ENCODE measurements around the gene OR5P2.
A peak's percentile ranks its signal among the peaks of the same experiment; 100 is the strongest.
"Not testable (repeated sequence)": the region's sequence is repeated elsewhere in the genome, so short reads cannot be mapped to it uniquely, and the experiment has no call there.

OR5P2 gene

DNA sequence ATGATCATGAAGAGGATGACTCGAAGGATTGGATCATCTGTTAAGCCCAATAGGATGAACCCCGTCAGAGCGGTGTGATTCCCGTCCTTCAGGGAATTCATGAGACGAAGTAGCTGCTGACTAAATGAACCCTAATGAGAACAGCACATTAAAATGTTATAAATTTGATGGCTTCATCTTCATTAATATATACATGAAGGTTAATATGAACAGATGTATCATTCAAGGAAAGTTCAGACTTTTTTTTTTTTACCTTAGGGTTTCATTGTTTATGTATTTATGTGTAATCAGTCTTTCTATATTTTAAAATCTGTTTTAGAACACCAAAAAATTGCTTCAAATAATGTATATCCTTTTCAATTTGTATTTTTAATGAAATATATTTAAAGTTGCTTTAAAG lies at the start of gene OR5P2:
Gene OR5P2 (minus strand): TSS at position 101 of the 400 bp plus-strand sequence. CDS start 0 bp downstream, at position 101.
- DNase-seq (ENCODE audit: low spot score) = no peak

GRCh38 chr11:7846003-7846402 lies 49.3 kb upstream of the OR5P2 start:
- DNase-seq (ENCODE audit: low spot score) = no peak

GRCh38 chr11:7844986-7845385 lies 48.2 kb upstream of the OR5P2 start:
- DNase-seq (ENCODE audit: low spot score) = no peak

DNA sequence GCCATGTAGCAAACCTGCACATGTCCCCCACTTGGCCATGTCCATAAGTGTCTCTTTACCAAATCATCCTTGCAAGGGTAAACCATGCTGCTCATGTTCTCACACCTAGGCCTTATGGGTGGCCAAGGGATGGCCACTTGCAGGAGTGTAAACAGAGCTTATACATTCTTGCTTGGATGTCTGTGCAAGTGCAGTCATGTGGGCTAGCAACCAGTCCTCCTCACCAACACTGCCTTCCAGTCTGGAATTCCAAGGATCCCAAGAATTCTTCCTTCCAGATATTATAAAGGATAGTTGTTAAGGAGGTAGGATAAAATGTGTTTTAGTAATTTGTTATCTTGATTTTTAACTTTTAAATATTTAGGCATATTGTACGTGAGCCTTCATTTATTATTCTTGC lies 47.8 kb upstream of the OR5P2 start:
- no peak for DNase-seq (ENCODE audit: low spot score)

DNA sequence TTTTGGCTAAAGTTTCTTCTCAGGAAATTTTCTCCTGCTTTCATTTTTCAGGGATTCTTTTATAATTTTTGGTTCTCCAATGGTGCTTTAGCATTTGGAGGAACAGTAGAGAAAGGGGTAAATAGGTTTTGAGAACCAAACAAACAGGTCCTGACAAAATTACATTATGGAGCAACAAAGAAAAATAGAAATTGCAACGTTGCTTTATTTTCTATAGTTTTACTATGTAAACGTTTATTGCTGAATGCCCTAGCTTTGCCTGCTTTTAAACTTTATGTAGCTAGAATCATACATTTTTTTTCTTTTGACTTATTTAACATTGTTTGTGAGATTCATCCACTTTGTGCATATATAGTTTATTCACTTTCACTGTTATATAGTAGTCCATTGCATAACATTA lies 43.8 kb upstream of the OR5P2 start:
- DNase-seq (ENCODE audit: low spot score) = no peak

- no peak for DNase-seq (ENCODE audit: low spot score)
Observed at GRCh38 chr11:7833527-7833926, 36.8 kb upstream of the OR5P2 start.

GRCh38 chr11:7830740-7831139 lies 34.0 kb upstream of the OR5P2 start, which contains the start of gene OR5P3:
OR5P3 (minus strand) TSS chr11:7830840.
- no peak for DNase-seq (ENCODE audit: low spot score)

GRCh38 chr11:7826324-7826723 lies 29.6 kb upstream of the OR5P2 start:
- DNase-seq (ENCODE audit: low spot score) = no peak

- not testable (repeated sequence) for DNase-seq (ENCODE audit: low spot score)
Observed at GRCh38 chr11:7820417-7820816, 23.7 kb upstream of the OR5P2 start.

GRCh38 chr11:7814897-7815296 lies 18.2 kb upstream of the OR5P2 start:
- DNase-seq (ENCODE audit: low spot score) = not testable (repeated sequence)

DNA sequence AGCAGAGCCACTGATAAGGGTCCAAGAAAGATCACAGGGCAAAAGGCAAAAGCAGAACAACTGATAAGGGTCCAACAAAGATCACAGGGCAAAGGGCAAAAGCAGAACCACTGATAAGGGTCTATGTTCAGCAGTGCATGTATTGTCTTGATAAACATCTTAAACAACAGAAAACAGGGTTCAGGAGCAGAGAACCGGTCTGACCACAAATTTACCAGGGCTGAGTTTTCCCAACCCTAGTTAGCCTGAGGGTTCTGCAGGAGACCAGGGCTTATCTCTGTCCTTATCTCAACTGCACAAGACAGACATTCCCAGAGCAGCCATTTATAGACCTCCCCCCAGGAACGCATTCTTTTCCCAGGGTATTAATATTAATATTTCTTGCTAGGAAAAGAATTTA lies 13.6 kb upstream of the OR5P2 start:
- DNase-seq (ENCODE audit: low spot score) = not testable (repeated sequence)

- DNase-seq (ENCODE audit: low spot score) = no peak
Observed at GRCh38 chr11:7793233-7793632, 3.5 kb downstream of the OR5P2 start.

- DNase-seq (ENCODE audit: low spot score) = no peak
Observed at GRCh38 chr11:7787239-7787638, 9.5 kb downstream of the OR5P2 start.

DNA sequence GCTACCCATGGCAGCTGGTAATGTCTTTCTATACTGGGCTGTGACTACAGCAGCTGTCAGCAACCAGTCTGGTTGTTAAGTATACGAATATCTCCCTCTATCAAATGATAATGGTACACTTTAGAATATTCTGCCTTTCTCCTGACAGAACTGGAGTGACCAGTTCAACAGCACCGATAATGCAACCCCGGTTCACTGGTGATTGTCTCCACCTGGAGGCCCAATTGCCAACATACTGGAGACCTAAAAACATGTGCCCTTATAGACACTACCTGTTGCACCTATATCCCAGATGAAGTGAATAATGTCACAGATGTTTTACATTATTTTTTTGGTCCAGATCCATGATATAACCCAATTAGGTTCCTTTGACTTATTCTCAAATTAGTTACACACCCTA lies 21.1 kb downstream of the OR5P2 start:
- no peak for DNase-seq (ENCODE audit: low spot score)

DNA sequence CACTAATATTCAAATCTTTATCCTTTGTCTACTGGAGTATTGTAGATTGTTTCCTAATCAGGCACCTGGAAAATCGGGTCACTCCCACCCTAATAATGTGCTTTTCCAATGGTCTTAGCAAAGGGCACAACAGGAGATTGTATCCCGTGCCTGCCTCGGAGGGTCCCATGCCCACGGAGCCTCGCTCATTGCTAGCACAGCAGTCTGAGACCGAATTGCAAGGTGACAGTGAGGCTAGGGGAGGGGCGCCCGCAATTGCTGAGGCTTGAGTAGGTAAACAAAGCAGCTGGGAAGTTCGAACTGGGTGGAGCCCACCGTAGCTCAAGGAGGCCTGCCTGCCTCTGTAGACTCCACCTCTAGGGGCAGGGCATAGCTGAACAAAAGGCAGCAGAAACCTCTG lies 32.4 kb downstream of the OR5P2 start:
- DNase-seq (ENCODE audit: low spot score) = not testable (repeated sequence)

- peak; percentile 60 for DNase-seq (ENCODE audit: low spot score)
Observed at GRCh38 chr11:7759010-7759409, 37.7 kb downstream of the OR5P2 start.

DNA sequence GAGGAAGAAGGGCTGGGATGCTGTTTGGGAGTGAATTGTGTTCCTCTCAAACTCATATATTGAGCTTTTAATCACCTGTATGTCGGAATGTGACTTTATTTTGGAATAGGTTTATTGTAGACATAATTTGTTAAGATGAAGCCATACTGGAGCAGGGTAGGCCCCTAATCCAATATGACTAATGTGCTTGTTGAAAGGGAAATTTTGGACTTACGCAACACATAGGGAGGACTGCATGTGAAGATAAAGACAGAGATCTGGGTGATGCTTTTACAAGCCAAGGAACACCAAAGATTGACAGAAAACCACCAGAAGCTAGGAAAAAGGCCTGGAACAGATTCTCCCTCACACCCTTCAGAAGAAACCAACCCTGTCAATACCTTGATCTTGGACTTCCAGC lies 47.3 kb downstream of the OR5P2 start:
- no peak for DNase-seq (ENCODE audit: low spot score)

Data from putamen (tissue), 1 donor.